GM19397 (cell line): ENCODE results near the gene DGKE.

ENCODE experiments used
- ATAC-seq: cut with Tn5 transposase; IDR thresholded peaks from one replicate; pipeline ENCODE4 v1.9.1; 2021; ENCODE audit warnings: mild to moderate bottlenecking, moderate library complexity; ENCODE audit not compliant: unreplicated experiment

DGKE gene

GRCh38 chr17:56845934-56846333, 12.0 kb downstream of the DGKE start:
- no peak for ATAC-seq

- ATAC-seq, result no peak
Measured at GRCh38 chr17:56847106-56847505, 13.2 kb downstream of the DGKE start.

GRCh38 chr17:56849131-56849530, 15.2 kb downstream of the DGKE start:
- no peak for ATAC-seq

GRCh38 chr17:56850591-56850990, 16.6 kb downstream of the DGKE start:
- no peak for ATAC-seq

- ATAC-seq, result no peak
Measured at GRCh38 chr17:56851008-56851407, 17.1 kb downstream of the DGKE start.

- no peak for ATAC-seq
Measured at GRCh38 chr17:56861899-56862298, 27.9 kb downstream of the DGKE start.

GRCh38 chr17:56863974-56864373, 30.0 kb downstream of the DGKE start:
- no peak for ATAC-seq

- no peak for ATAC-seq
Measured at GRCh38 chr17:56866076-56866475, 32.1 kb downstream of the DGKE start.

GRCh38 chr17:56866496-56866895, 32.5 kb downstream of the DGKE start:
- ATAC-seq, result no peak

GRCh38 chr17:56867948-56868376, 34.0 kb downstream of the DGKE start:
- no peak for ATAC-seq

- ATAC-seq, result no peak
Measured at GRCh38 chr17:56868716-56869115, 34.8 kb downstream of the DGKE start.

GRCh38 chr17:56870081-56870651, 36.2 kb downstream of the DGKE start:
- no peak for ATAC-seq

- no peak for ATAC-seq
Measured at GRCh38 chr17:56876766-56877179, 42.8 kb downstream of the DGKE start.

- no peak for ATAC-seq
Measured at GRCh38 chr17:56879280-56879679, 45.3 kb downstream of the DGKE start.

GRCh38 chr17:56880133-56880532, 46.2 kb downstream of the DGKE start:
- no peak for ATAC-seq

- ATAC-seq, result no peak
Measured at GRCh38 chr17:56880571-56880970, 46.6 kb downstream of the DGKE start.

GRCh38 chr17:56881685-56882295, 47.8 kb downstream of the DGKE start:
- no peak for ATAC-seq

- ATAC-seq, result no peak
Measured at GRCh38 chr17:56883616-56884015, 49.7 kb downstream of the DGKE start.

- no peak for ATAC-seq
Measured at GRCh38 chr17:56884483-56885311, 50.7 kb downstream of the DGKE start.

- ATAC-seq, result no peak
Measured at GRCh38 chr17:56885312-56885657, 51.3 kb downstream of the DGKE start.

- no peak for ATAC-seq
Measured at GRCh38 chr17:56886288-56886731, 52.4 kb downstream of the DGKE start.

GRCh38 chr17:56887105-56887504, 53.2 kb downstream of the DGKE start:
- no peak for ATAC-seq
